Muscle of arm (tissue), 12 donors: ENCODE measurements around the gene TSNAXIP1. TPM values are rescaled to one million over a fixed set of nuclear protein-coding genes. Genes with fewer than 3 reads are reported as not detected.

Experiments used
- polyA plus RNA-seq, 12 donors: library from polyadenylated mRNA; unstranded; fragments of 120-200 nt; gene quantifications; one replicate each; pipeline ENCODE4 v1.2.1, GENCODE V29; 2013; ENCODE audit not compliant: insufficient read length in 12 of 12

Gene TSNAXIP1
- polyA plus RNA-seq, 12 donors = 0.83 to 5.0 (median 1.3) TPM; not detected in 2

Other genes with a start within 250 kb of the TSNAXIP1 start
- gene CTCF, start 244.4 kb upstream of the TSNAXIP1 start, polyA plus RNA-seq = 10 to 100 TPM in 11 of 12 donors, not detected in 1; 40.4 to 71.9 (median 43.6) TPM
- 1 to 10 TPM in 2 of 12 donors, under 1 TPM in 8, not detected in 2; 0.32 to 2.4 (median 0.41) TPM for gene CARMIL2, start 161.7 kb upstream of the TSNAXIP1 start, polyA plus RNA-seq
- gene ACD, start 146.6 kb upstream of the TSNAXIP1 start, polyA plus RNA-seq = 10 to 100 TPM in 10 of 12 donors, 1 to 10 TPM in 1, not detected in 1; 9.6 to 29.9 (median 13.0) TPM
- gene PARD6A, start 145.9 kb upstream of the TSNAXIP1 start, polyA plus RNA-seq = 1 to 10 TPM in 2 of 12 donors, under 1 TPM in 8, not detected in 2; 0.41 to 1.2 (median 0.72) TPM
- gene ENKD1, start 140.1 kb upstream of the TSNAXIP1 start, polyA plus RNA-seq = 10 to 100 TPM in 2 of 12 donors, 1 to 10 TPM in 9, not detected in 1; 6.1 to 15.3 (median 8.6) TPM
- 1 to 10 TPM in 10 of 12 donors, not detected in 2; 1.5 to 3.2 (median 2.1) TPM for gene C16orf86, start 140.1 kb upstream of the TSNAXIP1 start, polyA plus RNA-seq
- gene GFOD2, start 87.6 kb upstream of the TSNAXIP1 start, polyA plus RNA-seq = 10 to 100 TPM in 11 of 12 donors, not detected in 1; 10.2 to 29.8 (median 13.1) TPM
- gene RANBP10, start 329 bp upstream of the TSNAXIP1 start, polyA plus RNA-seq = 10 to 100 TPM in 11 of 12 donors, not detected in 1; 15.0 to 31.8 (median 21.2) TPM
- gene THAP11, start 35.4 kb downstream of the TSNAXIP1 start, polyA plus RNA-seq = 10 to 100 TPM in 11 of 12 donors, not detected in 1; 11.8 to 25.6 (median 22.2) TPM
- gene NUTF2, start 40.0 kb downstream of the TSNAXIP1 start, polyA plus RNA-seq = 1,000 to 10,000 TPM in 1 of 12 donors, 100 to 1,000 TPM in 11; 111 to 1,287 (median 122) TPM
- gene CENPT, start 40.8 kb downstream of the TSNAXIP1 start, polyA plus RNA-seq = 10 to 100 TPM in 11 of 12 donors, not detected in 1; 27.3 to 61.6 (median 32.4) TPM
- 100 to 1,000 TPM in 5 of 12 donors, 10 to 100 TPM in 7; 40.4 to 146 (median 96.8) TPM for gene EDC4, start 66.2 kb downstream of the TSNAXIP1 start, polyA plus RNA-seq
- 1 to 10 TPM in 1 of 12 donors, under 1 TPM in 6, not detected in 5; 0.37 to 1.7 (median 0.74) TPM for gene NRN1L, start 78.0 kb downstream of the TSNAXIP1 start, polyA plus RNA-seq
- gene PSKH1, start 86.4 kb downstream of the TSNAXIP1 start, polyA plus RNA-seq = 10 to 100 TPM in 11 of 12 donors, not detected in 1; 15.6 to 32.5 (median 21.0) TPM
- 1 to 10 TPM in 10 of 12 donors, not detected in 2; 1.2 to 5.8 (median 4.3) TPM for gene CTRL, start 125.0 kb downstream of the TSNAXIP1 start, polyA plus RNA-seq
- 10 to 100 TPM in 11 of 12 donors, not detected in 1; 18.9 to 28.5 (median 23.1) TPM for gene PSMB10, start 130.0 kb downstream of the TSNAXIP1 start, polyA plus RNA-seq
- 10 to 100 TPM in 11 of 12 donors, not detected in 1; 15.7 to 39.5 (median 18.8) TPM for gene LCAT, start 137.2 kb downstream of the TSNAXIP1 start, polyA plus RNA-seq
- gene SLC12A4, start 161.7 kb downstream of the TSNAXIP1 start, polyA plus RNA-seq = 10 to 100 TPM in 11 of 12 donors, not detected in 1; 28.2 to 51.5 (median 40.7) TPM
- under 1 TPM in 2 of 12 donors, not detected in 10; 0.08 to 0.13 TPM for gene DPEP3, start 173.6 kb downstream of the TSNAXIP1 start, polyA plus RNA-seq
- gene DPEP2, start 192.6 kb downstream of the TSNAXIP1 start, polyA plus RNA-seq = 1 to 10 TPM in 6 of 12 donors, under 1 TPM in 4, not detected in 2; 0.63 to 2.2 (median 1.3) TPM
- not detected for gene DPEP2NB, start 209.0 kb downstream of the TSNAXIP1 start, polyA plus RNA-seq
- gene DDX28, start 216.3 kb downstream of the TSNAXIP1 start, polyA plus RNA-seq = 1 to 10 TPM in 10 of 12 donors, not detected in 2; 3.7 to 6.5 (median 5.3) TPM
- gene DUS2, start 216.4 kb downstream of the TSNAXIP1 start, polyA plus RNA-seq = 10 to 100 TPM in 7 of 12 donors, 1 to 10 TPM in 3, not detected in 2; 9.8 to 13.9 (median 11.8) TPM